ENCODE measurements around the gene AAR2. TPM values are rescaled to one million over a fixed set of nuclear protein-coding genes. Genes with fewer than 3 reads are reported as not detected.

Gene AAR2
- total and polyA plus RNA-seq, 4 donors: 14.1 to 17.9 (median 17.4) TPM

- H3K36me3 ChIP-seq (ENCODE audit: control insufficient read depth in 4 of 4, insufficient read depth in 3 of 4, low read depth in 1 of 4, low read length in 3 of 4): no peaks in the 10 kb centered on the region
- no peak for DNase-seq (ENCODE audit: low spot score)
- H3K9me3 ChIP-seq (ENCODE audit: control insufficient read depth in 4 of 4, low read length in 3 of 4): no peaks in the 10 kb centered on the region
- WGBS: 51% methylated on average over 7 of the region's 7 CpGs
- no peak overlapping the region for H3K9ac ChIP-seq (ENCODE audit: low read depth in 1 of 2, low read length in 2 of 2)
- no peak overlapping the region for H3K4me3 ChIP-seq (ENCODE audit: low read depth in 1 of 3, low read length in 3 of 3)
- H3K27ac ChIP-seq (ENCODE audit: low read depth in 1 of 2, low read length in 2 of 2): no peak overlapping the region
- peaks cover 0 to 21% (median 3%) of the 10 kb centered on the region in 4 donors for H3K27me3 ChIP-seq (ENCODE audit: control insufficient read depth in 4 of 4, insufficient read depth in 4 of 4, low read length in 3 of 4)
- TF ChIP-seq JUND (IDR thresholded peaks at IDR 0.05) (no peak), SP1 (IDR thresholded peaks at IDR 0.05) (no peak), HNF4A (conservative IDR thresholded peaks at IDR 0.05) (no peak), EGR1 (IDR thresholded peaks at IDR 0.05; ENCODE audit: low read depth in 2 of 2) (no peak), FOXA2 (IDR thresholded peaks at IDR 0.05) (no peak), MAX (IDR thresholded peaks at IDR 0.05) (no peak), REST (IDR thresholded peaks at IDR 0.05) (no peak), CTCF (IDR thresholded peaks at IDR 0.05; ENCODE audit: low read depth, low read length, missing input control) (no peak), YY1 (IDR thresholded peaks at IDR 0.05) (no peak), RAD21 (IDR thresholded peaks at IDR 0.05) (no peak)
- H3K4me1 ChIP-seq (ENCODE audit: control insufficient read depth in 4 of 4, insufficient read depth in 4 of 4, low read length in 3 of 4): peaks cover 0 to 4% (median 2%) of the 10 kb centered on the region in 4 donors
These were observed 65.3 kb downstream of the AAR2 start for GRCh38 chr20:36301359-36302119.

GRCh38 chr20:36303020-36303595, 66.8 kb downstream of the AAR2 start:
- Histone ChIP-seq H3K4me3 (ENCODE audit: low read depth in 1 of 3, low read length in 3 of 3) (no peak overlapping the region), H3K9ac (ENCODE audit: low read depth in 1 of 2, low read length in 2 of 2) (no peak overlapping the region), H3K27me3 (ENCODE audit: control insufficient read depth in 4 of 4, insufficient read depth in 4 of 4, low read length in 3 of 4) (peaks cover 0 to 26% (median 5%) of the 10 kb centered on the region in 4 donors), H3K9me3 (ENCODE audit: control insufficient read depth in 4 of 4, low read length in 3 of 4) (no peaks in the 10 kb centered on the region), H3K27ac (ENCODE audit: low read depth in 1 of 2, low read length in 2 of 2) (no peak overlapping the region), H3K36me3 (ENCODE audit: control insufficient read depth in 4 of 4, insufficient read depth in 3 of 4, low read depth in 1 of 4, low read length in 3 of 4) (no peaks in the 10 kb centered on the region), H3K4me1 (ENCODE audit: control insufficient read depth in 4 of 4, insufficient read depth in 4 of 4, low read length in 3 of 4) (peaks cover 0 to 10% (median 5%) of the 10 kb centered on the region in 4 donors)
- TF ChIP-seq CTCF (IDR thresholded peaks at IDR 0.05; ENCODE audit: low read depth, low read length, missing input control) (no peak), HNF4A (conservative IDR thresholded peaks at IDR 0.05) (no peak), RAD21 (IDR thresholded peaks at IDR 0.05) (no peak), RXRA (IDR thresholded peaks at IDR 0.05) (no peak)
- DNase-seq (ENCODE audit: low spot score): no peak
- WGBS: 33% methylated on average over 14 of the region's 14 CpGs
